Karpas-422 (cell line): ENCODE data around the gene LCE5A. TPM values are rescaled to one million over a fixed set of nuclear protein-coding genes. Genes with fewer than 3 reads are reported as not detected.
"Not testable (repeated sequence)": the region's sequence is repeated elsewhere in the genome, so short reads cannot be mapped to it uniquely, and the experiment has no call there.

Experiments
- DNase-seq: peaks from one replicate; pipeline ENCODE4 v3.0.0-alpha.2; 2015
- H2AFZ ChIP-seq: fragments of 200-600 bp; sonication (generic); 2 replicates; pipeline ENCODE4 v1.6.1; 2014; ENCODE audit warnings: antibody characterized with exemption, low read length, mixed read lengths
- H3K27ac ChIP-seq: fragments of 200-600 bp; sonication (generic); 2 replicates; pipeline ENCODE4 v1.5.1; 2014; ENCODE audit warnings: mild to moderate bottlenecking, low read length, moderate library complexity
- H3K27me3 ChIP-seq: fragments of 200-600 bp; sonication (generic); 2 replicates; pipeline ENCODE4 v1.6.1; 2014; ENCODE audit warnings: low read length, mixed read lengths
- H3K36me3 ChIP-seq: fragments of 200-600 bp; sonication (generic); 2 replicates; pipeline ENCODE4 v1.6.1; 2014; ENCODE audit warnings: low read length, mixed read lengths; ENCODE audit not compliant: insufficient read depth
- H3K4me1 ChIP-seq: fragments of 200-600 bp; sonication (generic); 2 replicates; pipeline ENCODE4 v1.6.1; 2014; ENCODE audit warnings: mild to moderate bottlenecking, low read length, mixed read lengths
- H3K4me2 ChIP-seq: fragments of 200-600 bp; sonication (generic); 2 replicates; pipeline ENCODE4 v1.6.1; 2014; ENCODE audit warnings: low read length, low read depth, mild to moderate bottlenecking; ENCODE audit not compliant: poor library complexity, severe bottlenecking
- H3K4me3 ChIP-seq: fragments of 200-600 bp; sonication (generic); 2 replicates; pipeline ENCODE4 v1.5.1; 2014; ENCODE audit warnings: mild to moderate bottlenecking, antibody characterized with exemption, low read length, mixed read lengths
- H3K79me2 ChIP-seq: fragments of 200-600 bp; sonication (generic); 2 replicates; pipeline ENCODE4 v1.6.1; 2014; ENCODE audit warnings: mild to moderate bottlenecking, low read length, mixed read lengths
- H3K9ac ChIP-seq: fragments of 200-600 bp; sonication (generic); 2 replicates; pipeline ENCODE4 v1.6.0; 2014; ENCODE audit warnings: low read length
- H3K9me2 ChIP-seq: fragments of 200-600 bp; sonication (generic), shearing (Covaris generic); replicated peaks from 2 replicates; pipeline ENCODE4 v1.6.0; 2014; ENCODE audit warnings: mild to moderate bottlenecking, low read length, moderate library complexity; ENCODE audit not compliant: insufficient read depth
- H3K9me3 ChIP-seq: fragments of 300-700, 200-600 bp; sonication (generic); 2 replicates; pipeline ENCODE4 v1.6.1; 2014; ENCODE audit warnings: low read length, mixed read lengths
- H4K20me1 ChIP-seq: fragments of 200-600 bp; sonication (generic); 2 replicates; pipeline ENCODE4 v1.6.1; 2014; ENCODE audit warnings: mild to moderate bottlenecking, antibody characterized with exemption, low read length, low read depth; ENCODE audit not compliant: insufficient read depth
- total RNA-seq: library from RNA; depleted of rRNA; stranded (reverse); fragments of >200 nt; shearing (Covaris generic); gene quantifications from 2 replicates; pipeline ENCODE4 v1.2.3, GENCODE V29; 2014; ENCODE audit warnings: low replicate concordance; rRNA removed

The LCE5A gene
- total RNA-seq, 1 experiment from 2014 or later: not detected

GRCh38 chr1:152548358-152548757, 37.8 kb downstream of the LCE5A start:
- H3K36me3 ChIP-seq, H3K79me2 ChIP-seq, DNase-seq, H3K4me1 ChIP-seq, H3K9me2 ChIP-seq, H3K4me2 ChIP-seq, H3K9ac ChIP-seq, H3K4me3 ChIP-seq, H3K27ac ChIP-seq, H4K20me1 ChIP-seq, H3K9me3 ChIP-seq, H2AFZ ChIP-seq, H3K27me3 ChIP-seq: not testable (repeated sequence)

Other genes with a start within 250 kb of the LCE5A start
- gene FLG, start 185.6 kb upstream of the LCE5A start, total RNA-seq: not detected in 2 replicates
- gene FLG2, start 150.8 kb upstream of the LCE5A start, total RNA-seq: not detected in 2 replicates
- gene CRNN, start 96.5 kb upstream of the LCE5A start, total RNA-seq: not detected in 2 replicates
- not detected in 2 replicates for gene CRCT1, start 3.7 kb downstream of the LCE5A start, total RNA-seq
- gene LCE3E, start 56.0 kb downstream of the LCE5A start, total RNA-seq: not detected in 2 replicates
- gene LCE3D, start 69.7 kb downstream of the LCE5A start, total RNA-seq: not detected in 2 replicates
- not detected in 2 replicates for gene LCE3C, start 89.4 kb downstream of the LCE5A start, total RNA-seq
- gene LCE3B, start 103.0 kb downstream of the LCE5A start, total RNA-seq: not detected in 2 replicates
- gene LCE3A, start 112.3 kb downstream of the LCE5A start, total RNA-seq: not detected in 2 replicates
- not detected in 2 replicates for gene LCE2D, start 152.6 kb downstream of the LCE5A start, total RNA-seq
- not detected in 2 replicates for gene LCE2C, start 164.5 kb downstream of the LCE5A start, total RNA-seq
- gene LCE2B, start 175.3 kb downstream of the LCE5A start, total RNA-seq: not detected in 2 replicates
- gene LCE2A, start 187.5 kb downstream of the LCE5A start, total RNA-seq: not detected in 2 replicates
- gene LCE4A, start 197.4 kb downstream of the LCE5A start, total RNA-seq: not detected in 2 replicates
- gene KPRP, start 247.2 kb downstream of the LCE5A start, total RNA-seq: not detected in 2 replicates